ENCODE measurements around the gene TRIM43. TPM values are rescaled to one million over a fixed set of nuclear protein-coding genes. Genes with fewer than 3 reads are reported as not detected.

TRIM43 gene
- total RNA-seq, 1 donor from 2014 or later: not detected

Other genes with a start within 250 kb of the TRIM43 start
- gene FAHD2A, start 189.3 kb upstream of the TRIM43 start, total RNA-seq: 35.8 and 36.0 TPM in 2 replicates
- gene TRIM43B, start 107.2 kb upstream of the TRIM43 start, total RNA-seq: not detected in 2 replicates

Measured in activated CD4-positive, alpha-beta T cell treated with anti-CD3 and anti-CD28 coated beads, Interleukin-2, amount 10 ng/mL, durations not matched to agents 24 days and 14 days (primary cell).